Kidney epithelial cell (primary cell): ENCODE results near the gene PAEP. TPM values are rescaled to one million over a fixed set of nuclear protein-coding genes. Genes with fewer than 3 reads are reported as not detected.

Experiments
- DNase-seq: peaks from one replicate; pipeline ENCODE4 v3.0.0-alpha.2; 2010; ENCODE audit warnings: low read depth
- H3K27me3 ChIP-seq: 2 replicates; pipeline ENCODE4 v1.6.0; 2011; ENCODE audit warnings: low read length; ENCODE audit not compliant: control insufficient read depth, insufficient read depth
- H3K36me3 ChIP-seq: 2 replicates; pipeline ENCODE4 v1.5.1; 2011; ENCODE audit warnings: low read length; ENCODE audit not compliant: control insufficient read depth, insufficient read depth
- H3K4me3 ChIP-seq: 2 replicates; pipeline ENCODE4 v1.5.1; 2011; ENCODE audit warnings: low read depth, mild to moderate bottlenecking, control low read depth, low read length
- total RNA-seq: library from RNA; depleted of rRNA; stranded (reverse); fragments of >200 nt; gene quantifications from 2 replicates; pipeline ENCODE4 v1.2.3, GENCODE V29; 2015
- TF ChIP-seq, protein P1 (sequence below): IDR thresholded peaks from 2 replicates; pipeline ENCODE4 v1.5.1; 2011; ENCODE audit warnings: mild to moderate bottlenecking, moderate library complexity, low read length, control low read depth, inconsistent platforms; ENCODE audit not compliant: insufficient read depth, poor library complexity, severe bottlenecking

Gene PAEP
- total RNA-seq, 1 donor from 2014 or later = not detected

DNA sequence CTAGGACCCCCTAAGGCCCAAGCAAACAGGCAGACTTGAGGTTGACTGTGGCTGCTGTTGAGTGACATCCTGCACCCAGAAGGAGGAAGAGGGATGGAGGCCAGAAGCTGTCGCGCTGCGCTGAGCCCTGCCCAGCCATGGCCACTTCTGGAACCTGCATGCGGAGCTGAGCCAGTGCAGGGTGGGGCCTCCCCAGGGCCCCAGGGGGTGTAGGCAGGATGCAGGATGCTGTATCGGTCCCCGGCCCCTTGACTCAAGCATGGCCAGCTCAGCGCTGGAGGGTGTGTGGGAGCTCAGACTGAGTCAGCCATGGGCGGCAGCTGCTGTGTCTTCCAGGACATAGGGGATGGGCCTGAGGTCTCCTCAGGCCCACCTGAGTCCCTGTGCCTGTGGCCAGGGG, 50.9 kb downstream of the PAEP start:
- H3K4me3 ChIP-seq = no peak overlapping the region
- no peak for DNase-seq
- peaks cover 6% of the 10 kb centered on the region for H3K27me3 ChIP-seq
- no peaks in the 10 kb centered on the region for H3K36me3 ChIP-seq
- TF ChIP-seq, protein P1, sequence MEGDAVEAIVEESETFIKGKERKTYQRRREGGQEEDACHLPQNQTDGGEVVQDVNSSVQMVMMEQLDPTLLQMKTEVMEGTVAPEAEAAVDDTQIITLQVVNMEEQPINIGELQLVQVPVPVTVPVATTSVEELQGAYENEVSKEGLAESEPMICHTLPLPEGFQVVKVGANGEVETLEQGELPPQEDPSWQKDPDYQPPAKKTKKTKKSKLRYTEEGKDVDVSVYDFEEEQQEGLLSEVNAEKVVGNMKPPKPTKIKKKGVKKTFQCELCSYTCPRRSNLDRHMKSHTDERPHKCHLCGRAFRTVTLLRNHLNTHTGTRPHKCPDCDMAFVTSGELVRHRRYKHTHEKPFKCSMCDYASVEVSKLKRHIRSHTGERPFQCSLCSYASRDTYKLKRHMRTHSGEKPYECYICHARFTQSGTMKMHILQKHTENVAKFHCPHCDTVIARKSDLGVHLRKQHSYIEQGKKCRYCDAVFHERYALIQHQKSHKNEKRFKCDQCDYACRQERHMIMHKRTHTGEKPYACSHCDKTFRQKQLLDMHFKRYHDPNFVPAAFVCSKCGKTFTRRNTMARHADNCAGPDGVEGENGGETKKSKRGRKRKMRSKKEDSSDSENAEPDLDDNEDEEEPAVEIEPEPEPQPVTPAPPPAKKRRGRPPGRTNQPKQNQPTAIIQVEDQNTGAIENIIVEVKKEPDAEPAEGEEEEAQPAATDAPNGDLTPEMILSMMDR = no peak

DNA sequence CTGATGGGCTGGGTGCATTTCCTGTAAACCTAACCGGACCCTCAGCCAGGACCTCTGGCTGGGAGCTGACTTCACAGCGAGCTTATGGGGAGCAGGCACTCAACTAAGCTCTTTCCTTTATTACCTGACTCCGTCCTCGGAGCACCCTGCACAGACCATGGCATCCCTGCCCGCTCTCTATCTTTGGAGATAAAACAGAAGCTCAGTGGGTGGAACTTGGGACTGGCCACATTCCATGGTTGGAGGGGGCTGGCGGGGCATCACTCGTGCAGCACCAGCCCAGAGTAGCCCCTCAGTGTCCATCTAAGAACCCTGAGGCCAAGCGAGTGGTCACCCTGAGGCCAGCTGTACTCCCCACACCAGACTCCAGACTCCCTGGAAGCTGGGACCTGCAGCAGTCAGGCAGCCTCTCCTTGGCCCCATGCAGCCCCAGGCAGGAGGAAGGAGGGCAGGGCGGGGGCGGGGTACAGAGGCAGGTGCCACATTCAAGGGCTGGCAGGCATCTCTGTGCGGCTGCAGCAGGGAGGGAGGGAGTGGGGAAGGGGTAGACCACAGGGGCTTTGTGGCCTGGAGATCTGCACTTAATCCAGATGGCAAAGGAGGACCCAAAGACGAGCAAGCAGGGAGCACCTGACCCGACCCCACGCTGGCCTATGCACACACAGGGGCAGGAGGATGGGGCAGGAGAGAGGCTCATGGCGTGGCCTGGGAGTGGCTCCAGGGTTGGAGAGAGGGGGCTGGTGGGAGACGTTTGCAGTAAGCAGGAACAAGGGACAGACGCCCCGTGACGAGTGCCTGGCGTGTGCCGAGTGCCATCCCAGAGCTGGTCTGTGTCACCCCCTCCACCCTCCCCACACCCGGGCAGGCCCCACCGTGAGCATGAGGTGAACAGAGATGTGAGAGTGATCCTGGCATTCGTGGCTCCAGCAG, 51.7 kb downstream of the PAEP start:
- H3K27me3 ChIP-seq = peaks cover 6% of the 10 kb centered on the region
- TF ChIP-seq, protein P1 = no peak
- no peak overlapping the region for H3K4me3 ChIP-seq
- no peak for DNase-seq
- no peaks in the 10 kb centered on the region for H3K36me3 ChIP-seq

DNA sequence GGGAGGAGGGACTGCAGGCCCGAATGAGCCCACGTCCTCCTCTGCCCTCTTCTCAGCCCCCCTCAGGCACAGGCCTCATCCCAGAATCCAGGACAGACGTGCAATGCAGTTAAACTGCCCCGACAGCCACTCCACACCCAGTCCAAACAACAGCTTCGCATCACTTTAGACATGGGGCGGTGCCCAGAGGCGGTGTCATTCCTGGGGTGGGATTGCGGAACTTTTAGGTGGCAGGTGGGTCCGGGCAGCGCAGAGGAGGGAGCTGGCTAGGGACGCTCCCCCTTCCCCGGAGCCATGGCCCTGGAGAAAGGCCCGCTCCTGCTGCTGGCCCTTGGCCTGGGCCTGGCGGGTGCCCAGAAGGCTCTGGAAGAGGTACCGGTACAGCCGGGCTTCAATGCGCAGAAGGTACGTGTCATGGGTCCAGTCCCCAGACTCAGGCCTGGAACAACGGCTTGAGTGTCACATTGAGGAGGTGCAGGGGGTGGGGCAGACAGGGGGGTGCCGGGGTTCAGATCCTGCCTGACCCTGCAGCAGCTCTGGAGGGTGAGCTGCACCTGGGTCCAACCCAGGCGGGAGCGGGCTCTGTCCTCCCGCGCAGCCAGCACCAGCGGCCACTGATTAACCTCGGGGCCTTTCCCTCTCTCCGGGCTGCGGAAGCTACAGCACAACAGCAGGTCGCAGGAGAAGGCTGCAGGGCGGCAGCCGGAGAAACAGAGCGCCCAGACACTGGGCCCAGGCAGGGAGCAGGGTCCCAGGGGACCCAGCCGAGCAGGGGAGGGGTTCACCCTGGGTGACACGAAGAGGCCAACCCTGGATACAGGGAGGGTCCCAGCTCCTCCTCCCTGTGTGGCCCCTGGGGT, 52.6 kb downstream of the PAEP start:
- Histone ChIP-seq H3K36me3 (no peaks in the 10 kb centered on the region), H3K27me3 (peaks cover 6% of the 10 kb centered on the region), H3K4me3 (no peak overlapping the region)
- no peak for DNase-seq
- TF ChIP-seq, protein P1 = no peak

DNA sequence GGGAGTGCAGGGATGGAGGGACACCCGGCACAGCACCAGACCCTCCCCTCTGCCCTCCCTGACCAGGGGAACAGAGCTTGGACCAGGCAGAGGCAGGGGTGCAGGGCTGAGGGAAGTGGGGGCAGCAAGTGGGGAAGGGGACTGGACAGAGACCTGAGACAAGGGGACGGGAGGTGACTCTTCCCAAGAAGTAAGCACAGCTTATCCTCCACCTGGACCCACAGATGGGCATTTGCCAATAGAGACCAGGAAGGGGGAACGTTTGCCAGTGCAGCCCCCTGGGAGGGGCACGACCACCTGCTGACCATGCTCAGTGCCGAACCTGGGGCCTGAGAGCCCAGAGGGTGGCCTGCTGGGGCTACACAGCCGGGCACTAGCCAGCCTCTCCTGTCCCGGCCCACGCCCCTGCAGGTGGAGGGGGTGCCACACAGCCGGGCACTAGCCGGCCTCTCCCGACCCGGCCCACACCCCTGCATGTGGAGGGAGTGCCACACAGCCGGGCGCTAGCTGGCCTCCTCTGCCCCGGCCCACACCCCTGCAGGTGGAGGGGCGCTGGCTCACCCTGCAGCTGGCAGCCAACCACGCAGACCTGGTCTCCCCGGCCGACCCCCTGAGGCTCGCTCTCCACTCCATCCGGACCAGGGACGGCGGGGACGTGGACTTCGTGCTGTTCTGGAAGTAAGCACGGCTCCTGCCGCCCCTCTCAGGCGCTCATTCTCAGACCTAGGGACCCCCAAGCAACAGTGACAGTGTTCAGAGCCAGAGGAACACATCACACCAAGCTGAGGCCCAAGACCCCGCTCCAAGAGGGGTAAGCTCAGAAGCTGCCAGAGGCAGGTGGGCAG, 53.5 kb downstream of the PAEP start:
- no peaks in the 10 kb centered on the region for H3K36me3 ChIP-seq
- peaks cover 6% of the 10 kb centered on the region for H3K27me3 ChIP-seq
- no peak overlapping the region for H3K4me3 ChIP-seq
- TF ChIP-seq, protein P1 = no peak
- DNase-seq = no peak
